HEK293T (cell line): ENCODE measurements around the gene SLC22A9.

Experiments used
- CTCF ChIA-PET: fragments of 350-600 bp; formaldehyde crosslinking; extraction: SDS; loops from one replicate; lab custom pipeline; 2021; ENCODE audit warnings: antibody characterized with exemption, inconsistent platforms; lab: Yijun Ruan, JAX
- POLR2A ChIA-PET: fragments of 350-600 bp; formaldehyde crosslinking; extraction: SDS; loops from one replicate; lab custom pipeline; 2020; ENCODE audit warnings: antibody characterized with exemption, inconsistent platforms; lab: Yijun Ruan, JAX
- DNase-seq: peaks from one replicate; pipeline ENCODE4 v3.0.0; 2012; ENCODE audit warnings: mixed read lengths; ENCODE audit errors: extremely low spot score
- ARNT ChIP-seq: fragments of 450-650 bp; IDR thresholded peaks from 2 replicates; pipeline ENCODE4 v1.6.1; 2017; ENCODE audit warnings: mild to moderate bottlenecking
- BHLHE40 ChIP-seq: fragments of 450-650 bp; IDR thresholded peaks from 2 replicates; pipeline ENCODE4 v1.6.1; 2016; ENCODE audit warnings: mild to moderate bottlenecking, moderate library complexity, borderline replicate concordance
- CTBP1 ChIP-seq: fragments of 450-650 bp; IDR thresholded peaks from 2 replicates; pipeline ENCODE4 v1.6.1; 2016; ENCODE audit warnings: borderline replicate concordance
- ELF4 ChIP-seq: fragments of 450-650 bp; IDR thresholded peaks from 2 replicates; pipeline ENCODE4 v1.6.1; 2017; ENCODE audit warnings: antibody characterized with exemption
- FOXA1 ChIP-seq: fragments of 450-650 bp; IDR thresholded peaks from 2 replicates; pipeline ENCODE4 v1.6.1; 2016; ENCODE audit warnings: mild to moderate bottlenecking
- FOXK2 ChIP-seq: fragments of 450-650 bp; IDR thresholded peaks from 2 replicates; pipeline ENCODE4 v1.6.1; 2016; ENCODE audit warnings: mild to moderate bottlenecking
- FOXM1 ChIP-seq: fragments of 450-650 bp; IDR thresholded peaks from 2 replicates; pipeline ENCODE4 v1.6.1; 2017; ENCODE audit warnings: mild to moderate bottlenecking, borderline replicate concordance
- HDGF ChIP-seq: fragments of 450-650 bp; IDR thresholded peaks from 2 replicates; pipeline ENCODE4 v1.6.1; 2017; ENCODE audit warnings: antibody characterized with exemption, borderline replicate concordance
- L3MBTL2 ChIP-seq: fragments of 450-650 bp; conservative IDR thresholded peaks from 2 replicates; pipeline ENCODE4 v1.6.1; 2016; ENCODE audit warnings: mild to moderate bottlenecking
- LEF1 ChIP-seq: fragments of 450-650 bp; IDR thresholded peaks from 2 replicates; pipeline ENCODE4 v1.6.1; 2017; ENCODE audit warnings: mild to moderate bottlenecking, borderline replicate concordance
- NFRKB ChIP-seq: fragments of 450-650 bp; IDR thresholded peaks from 2 replicates; pipeline ENCODE4 v1.6.1; 2016; ENCODE audit warnings: mild to moderate bottlenecking, moderate library complexity
- SP1 ChIP-seq: fragments of 450-650 bp; IDR thresholded peaks from 2 replicates; pipeline ENCODE4 v1.6.1; 2017
- SUZ12 ChIP-seq: fragments of 450-650 bp; IDR thresholded peaks from 2 replicates; pipeline ENCODE4 v1.6.1; 2016; ENCODE audit warnings: mild to moderate bottlenecking
- TARDBP ChIP-seq: fragments of 450-650 bp; IDR thresholded peaks from 2 replicates; pipeline ENCODE4 v1.6.1; 2016
- ZNF384 ChIP-seq: fragments of 450-650 bp; IDR thresholded peaks from 2 replicates; pipeline ENCODE4 v1.6.1; 2016
- TF ChIP-seq, protein P1 (sequence below): fragments of 450-650 bp; IDR thresholded peaks from 2 replicates; pipeline ENCODE4 v1.6.1; 2016

The SLC22A9 gene

DNA sequence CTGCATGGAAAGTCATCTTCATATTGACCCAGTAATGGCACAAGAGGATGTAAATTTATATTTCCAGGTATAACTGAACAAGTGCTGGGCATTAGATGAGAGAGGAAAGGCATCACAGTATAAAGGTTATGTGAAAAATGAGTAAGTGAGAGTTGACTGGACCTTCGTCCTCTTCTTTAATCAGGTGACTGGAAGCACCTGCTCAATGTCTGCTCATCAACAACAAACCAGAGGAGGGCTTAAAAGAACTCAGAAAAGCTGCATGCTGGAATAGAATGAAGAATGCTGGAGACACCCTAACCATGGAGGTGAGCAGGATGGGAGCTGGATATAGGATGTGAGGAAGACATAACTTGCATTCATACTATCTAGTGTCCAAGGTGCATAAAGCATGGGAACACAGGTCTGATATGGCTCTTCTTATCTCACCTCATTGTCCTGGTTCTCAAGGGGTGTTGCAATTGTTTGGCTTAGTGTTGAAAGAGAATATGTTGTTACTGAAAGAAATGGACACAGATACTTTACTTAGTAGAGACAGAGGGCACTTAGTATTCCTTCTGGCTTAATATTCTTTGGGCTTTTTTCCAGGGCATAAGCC lies 7.3 kb upstream of the SLC22A9 start:
- TF ChIP-seq ELF4: no peak
- no peak for TF ChIP-seq LEF1
- TF ChIP-seq NFRKB: no peak
- TF ChIP-seq FOXK2: no peak
- TF ChIP-seq HDGF: no peak
- TF ChIP-seq CTBP1: no peak
- no peak for TF ChIP-seq ARNT
- TF ChIP-seq SP1: no peak
- no peak for DNase-seq
- POLR2A ChIA-PET: no interaction called here
- CTCF ChIA-PET: no interaction called here

DNA sequence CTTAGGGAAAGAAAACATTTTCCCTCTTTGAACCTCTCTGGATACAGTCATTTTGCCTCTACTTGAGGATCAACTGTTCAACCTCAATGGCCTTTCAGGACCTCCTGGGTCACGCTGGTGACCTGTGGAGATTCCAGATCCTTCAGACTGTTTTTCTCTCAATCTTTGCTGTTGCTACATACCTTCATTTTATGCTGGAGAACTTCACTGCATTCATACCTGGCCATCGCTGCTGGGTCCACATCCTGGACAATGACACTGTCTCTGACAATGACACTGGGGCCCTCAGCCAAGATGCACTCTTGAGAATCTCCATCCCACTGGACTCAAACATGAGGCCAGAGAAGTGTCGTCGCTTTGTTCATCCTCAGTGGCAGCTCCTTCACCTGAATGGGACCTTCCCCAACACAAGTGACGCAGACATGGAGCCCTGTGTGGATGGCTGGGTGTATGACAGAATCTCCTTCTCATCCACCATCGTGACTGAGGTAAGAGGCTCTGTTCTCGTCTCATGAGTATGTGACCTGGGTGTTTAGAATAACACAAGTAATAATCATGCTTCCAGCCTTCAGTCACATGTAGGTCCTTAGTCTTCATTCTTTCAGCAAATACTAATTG lies 495 bp downstream of the SLC22A9 start:
- ChIA-PET CTCF (no interaction called here), POLR2A (no interaction called here)
- TF ChIP-seq HDGF: no peak
- no peak for TF ChIP-seq ARNT
- no peak for TF ChIP-seq L3MBTL2
- no peak for DNase-seq

DNA sequence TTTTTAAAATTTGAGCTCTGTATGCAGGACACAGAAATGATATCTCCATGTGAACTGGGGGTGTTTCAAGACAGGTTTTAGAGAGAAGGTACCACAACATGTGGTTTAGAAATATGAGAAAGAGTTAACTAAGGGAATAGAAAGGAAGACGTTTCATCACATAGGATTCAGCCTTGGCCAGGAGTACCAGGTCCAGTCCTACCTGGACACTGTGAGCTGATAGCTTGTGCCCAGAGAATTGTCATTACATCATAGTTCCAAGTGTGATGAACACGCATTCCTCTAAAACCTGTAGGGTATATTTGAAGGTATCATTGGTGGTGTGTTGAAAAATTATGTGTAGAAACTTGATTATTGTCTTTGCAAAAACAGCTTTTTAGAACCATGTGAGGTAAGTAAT lies 1.8 kb downstream of the SLC22A9 start:
- ChIA-PET POLR2A (no interaction called here), CTCF (no interaction called here)
- DNase-seq: no peak
- TF ChIP-seq FOXA1 (no peak), FOXK2 (no peak), LEF1 (no peak), CTBP1 (no peak)

DNA sequence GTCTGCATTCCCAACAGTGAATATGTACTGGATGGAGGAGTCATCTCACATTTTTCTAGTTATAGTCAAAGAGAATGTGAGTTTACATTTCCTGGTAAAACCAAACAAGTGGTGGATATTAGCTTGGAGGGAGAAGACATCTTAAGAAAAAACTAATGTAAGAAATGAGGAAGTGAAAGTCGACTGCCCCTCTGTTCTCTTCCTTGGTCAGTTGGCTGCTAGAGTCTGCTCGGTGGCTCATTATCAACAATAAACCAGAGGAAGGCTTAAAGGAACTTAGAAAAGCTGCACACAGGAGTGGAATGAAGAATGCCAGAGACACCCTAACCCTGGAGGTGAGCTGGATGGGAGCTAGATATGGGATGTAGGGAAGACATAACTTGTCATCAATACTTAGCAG lies 5.8 kb downstream of the SLC22A9 start:
- POLR2A ChIA-PET: no interaction called here
- CTCF ChIA-PET: no interaction called here
- DNase-seq: no peak
- TF ChIP-seq ARNT: no peak
- no peak for TF ChIP-seq SP1
- TF ChIP-seq BHLHE40: no peak
- TF ChIP-seq SUZ12: no peak

DNA sequence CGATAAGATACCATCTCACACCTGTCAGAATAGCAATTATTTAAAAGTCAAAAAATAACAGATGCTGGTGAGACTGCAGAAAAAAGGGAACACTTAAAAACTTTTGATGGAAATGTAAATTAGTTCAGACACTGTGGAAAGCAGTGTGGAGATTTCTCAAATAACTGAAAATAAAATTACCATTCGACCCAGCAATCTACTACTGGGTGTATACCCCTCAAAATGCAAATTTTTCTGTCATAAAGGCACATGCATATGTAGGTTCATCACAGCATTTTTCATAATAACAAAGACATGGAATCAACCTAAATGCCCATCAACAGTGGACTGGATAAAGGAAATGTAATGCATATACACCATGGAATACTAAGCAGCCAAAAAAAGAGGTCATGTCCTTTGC lies 10.5 kb downstream of the SLC22A9 start:
- ChIA-PET CTCF (no interaction called here), POLR2A (no interaction called here)
- DNase-seq: no peak
- TF ChIP-seq BHLHE40 (no peak), CTBP1 (no peak), SUZ12 (no peak), LEF1 (no peak), ELF4 (no peak), ARNT (no peak), NFRKB (no peak), FOXK2 (no peak), TARDBP (no peak), HDGF (no peak), FOXM1 (no peak), L3MBTL2 (no peak), SP1 (no peak), ZNF384 (no peak), FOXA1 (no peak)
- TF ChIP-seq, protein P1, sequence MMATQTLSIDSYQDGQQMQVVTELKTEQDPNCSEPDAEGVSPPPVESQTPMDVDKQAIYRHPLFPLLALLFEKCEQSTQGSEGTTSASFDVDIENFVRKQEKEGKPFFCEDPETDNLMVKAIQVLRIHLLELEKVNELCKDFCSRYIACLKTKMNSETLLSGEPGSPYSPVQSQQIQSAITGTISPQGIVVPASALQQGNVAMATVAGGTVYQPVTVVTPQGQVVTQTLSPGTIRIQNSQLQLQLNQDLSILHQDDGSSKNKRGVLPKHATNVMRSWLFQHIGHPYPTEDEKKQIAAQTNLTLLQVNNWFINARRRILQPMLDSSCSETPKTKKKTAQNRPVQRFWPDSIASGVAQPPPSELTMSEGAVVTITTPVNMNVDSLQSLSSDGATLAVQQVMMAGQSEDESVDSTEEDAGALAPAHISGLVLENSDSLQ: no peak

DNA sequence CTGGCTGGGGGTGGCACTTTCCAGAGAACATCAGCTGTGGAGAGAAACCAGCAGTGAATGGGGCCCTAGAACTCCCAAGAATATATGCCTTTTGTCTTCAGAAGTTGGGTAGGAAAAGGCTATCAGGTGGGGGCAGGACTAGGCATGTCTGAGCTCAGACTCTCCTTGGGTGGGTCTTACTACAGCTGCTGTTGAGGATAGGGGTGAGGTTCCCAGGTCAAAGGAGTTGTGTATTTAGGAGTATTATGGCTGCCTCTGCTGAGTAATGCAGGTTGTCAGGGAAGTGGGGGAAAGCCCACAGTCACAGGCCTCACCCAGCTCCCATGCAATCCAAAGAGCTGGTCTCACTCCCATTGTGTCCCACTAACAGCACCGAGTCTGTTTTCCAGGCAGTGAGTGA lies 26.1 kb downstream of the SLC22A9 start:
- CTCF ChIA-PET: no interaction called here
- DNase-seq: no peak
- POLR2A ChIA-PET: interaction anchor here (1.2 kb wide), 1 partner anchor 13 kb away, joined by 3 read pairs; no protein-coding TSS in a partner anchor
- TF ChIP-seq ELF4: no peak
- TF ChIP-seq FOXK2: no peak
- TF ChIP-seq LEF1: no peak
- TF ChIP-seq SP1: no peak
- TF ChIP-seq, protein P1: no peak
- TF ChIP-seq L3MBTL2: no peak
- no peak for TF ChIP-seq CTBP1
- no peak for TF ChIP-seq SUZ12
- TF ChIP-seq FOXA1: no peak
- no peak for TF ChIP-seq NFRKB

DNA sequence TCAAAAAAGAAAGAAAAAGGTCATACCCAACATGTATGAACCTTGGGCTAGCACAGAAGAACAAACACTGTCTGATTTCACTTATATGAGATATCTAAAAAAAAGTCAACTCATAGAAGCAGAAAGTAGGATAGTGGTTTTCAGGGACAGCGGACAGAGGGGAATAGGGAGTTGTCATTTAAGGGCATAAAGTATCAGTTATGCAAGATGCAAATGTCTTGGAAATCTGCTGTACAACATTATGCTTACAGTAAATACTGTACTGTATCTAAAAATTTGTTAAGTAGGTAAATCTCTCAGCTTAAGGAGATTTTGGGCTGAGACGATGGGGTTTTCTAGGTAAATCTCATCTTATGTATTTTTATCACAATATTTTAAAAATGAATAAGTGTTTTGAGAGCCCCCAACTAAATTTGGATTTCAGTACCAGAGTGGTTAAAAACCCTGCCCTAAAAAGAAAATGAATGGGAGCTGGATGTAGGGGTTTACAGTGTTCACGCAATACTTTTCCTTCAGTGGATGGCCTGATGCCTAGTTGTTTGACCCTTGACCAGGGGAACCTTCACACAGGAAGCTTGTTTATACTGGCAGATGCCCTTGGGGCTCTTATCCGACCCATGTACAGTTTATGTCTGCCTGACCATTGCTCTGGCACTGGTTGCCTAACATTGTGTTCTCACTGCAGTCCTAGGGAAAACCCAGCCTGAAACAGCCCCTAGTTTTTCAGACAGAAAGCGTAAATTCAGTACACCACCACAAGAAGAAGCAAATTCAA lies 34.8 kb downstream of the SLC22A9 start:
- ChIA-PET POLR2A (no interaction called here), CTCF (no interaction called here)
- no peak for DNase-seq
- no peak for TF ChIP-seq SP1
- TF ChIP-seq ELF4: no peak
- TF ChIP-seq BHLHE40: no peak
- no peak for TF ChIP-seq FOXA1
